MM.1S (cell line): ENCODE measurements around the gene PCDHA1.

ENCODE experiments used
- DNase-seq: peaks from one replicate; pipeline ENCODE4 v3.0.0-alpha.2; 2015
- H2AFZ ChIP-seq: fragments of 300-600 bp; sonication (generic); 2 replicates; pipeline ENCODE4 v1.6.0; 2016; ENCODE audit warnings: antibody characterized with exemption, low read length
- H3F3A ChIP-seq: fragments of 300-600 bp; sonication (generic); 2 replicates; pipeline ENCODE4 v1.6.1; 2016; ENCODE audit warnings: mild to moderate bottlenecking, antibody characterized with exemption, low read length, moderate library complexity, mixed read lengths; ENCODE audit not compliant: insufficient read depth
- H3K27ac ChIP-seq: fragments of 300-600 bp; sonication (generic); 2 replicates; pipeline ENCODE4 v1.5.1; 2016; ENCODE audit warnings: mild to moderate bottlenecking, low read length
- H3K27me3 ChIP-seq: fragments of 300-600 bp; sonication (generic); replicated peaks from 2 replicates; pipeline ENCODE4 v1.6.0; 2016; ENCODE audit warnings: low read length; ENCODE audit not compliant: insufficient read depth
- H3K36me3 ChIP-seq: fragments of 300-600 bp; sonication (generic); replicated peaks from 2 replicates; pipeline ENCODE4 v1.6.1; 2016; ENCODE audit warnings: mild to moderate bottlenecking, low read length, mixed read lengths; ENCODE audit not compliant: insufficient read depth
- H3K4me1 ChIP-seq: fragments of 300-600 bp; sonication (generic); 2 replicates; pipeline ENCODE4 v1.6.1; 2016; ENCODE audit warnings: low read length, mixed read lengths
- H3K4me2 ChIP-seq: fragments of 300-600 bp; sonication (generic); 2 replicates; pipeline ENCODE4 v1.6.0; 2016; ENCODE audit warnings: low read depth, low read length
- H3K4me3 ChIP-seq: fragments of 300-600 bp; sonication (generic); 2 replicates; pipeline ENCODE4 v1.5.1; 2016; ENCODE audit warnings: low read length, mixed read lengths
- H3K79me2 ChIP-seq: fragments of 300-600 bp; sonication (generic); 2 replicates; pipeline ENCODE4 v1.6.1; 2016; ENCODE audit warnings: mixed run types, low read length, mixed read lengths
- H3K9ac ChIP-seq: fragments of 300-600 bp; sonication (generic); 2 replicates; pipeline ENCODE4 v1.6.1; 2016; ENCODE audit warnings: low read length, mixed read lengths
- H3K9me2 ChIP-seq: fragments of 300-600 bp; sonication (generic); replicated peaks from 2 replicates; pipeline ENCODE4 v1.6.1; 2016; ENCODE audit warnings: mild to moderate bottlenecking, low read length, mixed read lengths; ENCODE audit not compliant: insufficient read depth
- H3K9me3 ChIP-seq: fragments of 300-600 bp; sonication (generic); replicated peaks from 2 replicates; pipeline ENCODE4 v1.6.1; 2016; ENCODE audit warnings: mild to moderate bottlenecking, low read length, mixed read lengths; ENCODE audit not compliant: insufficient read depth
- H4K20me1 ChIP-seq: fragments of 300-600 bp; sonication (generic); 2 replicates; pipeline ENCODE4 v1.6.1; 2016; ENCODE audit warnings: mild to moderate bottlenecking, low read length, moderate library complexity, mixed read lengths; ENCODE audit not compliant: insufficient read depth
- EZH2 ChIP-seq: fragments of 300-600 bp; sonication (generic); optimal IDR thresholded peaks from 2 replicates; pipeline ENCODE3; 2017; ENCODE audit warnings: low read depth, mild to moderate bottlenecking, antibody characterized with exemption, low read length, mixed read lengths
- EZH2phosphoT487 ChIP-seq: fragments of 300-600 bp; sonication (generic); IDR thresholded peaks from 2 replicates; pipeline ENCODE4 v1.6.1; 2018; ENCODE audit warnings: antibody characterized with exemption, low read length
- TF ChIP-seq, protein P1 (sequence below): fragments of 300-600 bp; sonication (generic); IDR thresholded peaks from 2 replicates; pipeline ENCODE4 v1.5.1; 2016; ENCODE audit warnings: antibody characterized with exemption, low read length, mixed read lengths

Gene PCDHA1

DNA sequence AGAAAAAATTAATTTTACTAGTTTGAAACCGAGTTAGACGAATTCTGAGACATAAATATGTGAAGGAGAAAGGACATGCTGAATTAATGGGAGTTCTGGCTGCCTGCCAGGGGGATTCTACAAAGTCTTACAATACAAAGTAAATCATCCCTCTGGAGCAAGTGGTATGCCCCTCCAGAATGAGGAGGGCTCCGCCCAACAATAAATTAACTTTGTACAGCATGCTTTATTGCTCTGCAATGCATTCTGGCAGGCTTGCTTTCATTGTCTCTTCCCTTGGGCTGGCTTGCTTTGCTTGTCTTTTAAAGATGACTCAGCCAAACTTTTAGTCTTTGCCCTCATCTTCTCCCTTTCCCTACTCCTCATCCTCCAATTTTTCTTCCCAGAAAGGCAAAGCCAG, 253.6 kb downstream of the PCDHA1 start:
- no peaks in the 10 kb centered on the region for H3F3A ChIP-seq
- TF ChIP-seq, protein P1, sequence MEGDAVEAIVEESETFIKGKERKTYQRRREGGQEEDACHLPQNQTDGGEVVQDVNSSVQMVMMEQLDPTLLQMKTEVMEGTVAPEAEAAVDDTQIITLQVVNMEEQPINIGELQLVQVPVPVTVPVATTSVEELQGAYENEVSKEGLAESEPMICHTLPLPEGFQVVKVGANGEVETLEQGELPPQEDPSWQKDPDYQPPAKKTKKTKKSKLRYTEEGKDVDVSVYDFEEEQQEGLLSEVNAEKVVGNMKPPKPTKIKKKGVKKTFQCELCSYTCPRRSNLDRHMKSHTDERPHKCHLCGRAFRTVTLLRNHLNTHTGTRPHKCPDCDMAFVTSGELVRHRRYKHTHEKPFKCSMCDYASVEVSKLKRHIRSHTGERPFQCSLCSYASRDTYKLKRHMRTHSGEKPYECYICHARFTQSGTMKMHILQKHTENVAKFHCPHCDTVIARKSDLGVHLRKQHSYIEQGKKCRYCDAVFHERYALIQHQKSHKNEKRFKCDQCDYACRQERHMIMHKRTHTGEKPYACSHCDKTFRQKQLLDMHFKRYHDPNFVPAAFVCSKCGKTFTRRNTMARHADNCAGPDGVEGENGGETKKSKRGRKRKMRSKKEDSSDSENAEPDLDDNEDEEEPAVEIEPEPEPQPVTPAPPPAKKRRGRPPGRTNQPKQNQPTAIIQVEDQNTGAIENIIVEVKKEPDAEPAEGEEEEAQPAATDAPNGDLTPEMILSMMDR, result no peak
- TF ChIP-seq EZH2phosphoT487 (no peak), EZH2 (no peak)
- H2AFZ ChIP-seq, result no peak overlapping the region
- no peaks in the 10 kb centered on the region for H3K79me2 ChIP-seq
- DNase-seq, result no peak
- no peaks in the 10 kb centered on the region for H3K36me3 ChIP-seq
- no peak overlapping the region for H3K4me3 ChIP-seq
- no peaks in the 10 kb centered on the region for H3K4me1 ChIP-seq
- H3K9me2 ChIP-seq, result no peaks in the 10 kb centered on the region
- H3K27ac ChIP-seq, result no peak overlapping the region
- no peak overlapping the region for H3K9ac ChIP-seq
- H3K4me2 ChIP-seq, result no peak overlapping the region
- no peaks in the 10 kb centered on the region for H3K9me3 ChIP-seq
- H4K20me1 ChIP-seq, result no peaks in the 10 kb centered on the region
- H3K27me3 ChIP-seq, result no peaks in the 10 kb centered on the region

DNA sequence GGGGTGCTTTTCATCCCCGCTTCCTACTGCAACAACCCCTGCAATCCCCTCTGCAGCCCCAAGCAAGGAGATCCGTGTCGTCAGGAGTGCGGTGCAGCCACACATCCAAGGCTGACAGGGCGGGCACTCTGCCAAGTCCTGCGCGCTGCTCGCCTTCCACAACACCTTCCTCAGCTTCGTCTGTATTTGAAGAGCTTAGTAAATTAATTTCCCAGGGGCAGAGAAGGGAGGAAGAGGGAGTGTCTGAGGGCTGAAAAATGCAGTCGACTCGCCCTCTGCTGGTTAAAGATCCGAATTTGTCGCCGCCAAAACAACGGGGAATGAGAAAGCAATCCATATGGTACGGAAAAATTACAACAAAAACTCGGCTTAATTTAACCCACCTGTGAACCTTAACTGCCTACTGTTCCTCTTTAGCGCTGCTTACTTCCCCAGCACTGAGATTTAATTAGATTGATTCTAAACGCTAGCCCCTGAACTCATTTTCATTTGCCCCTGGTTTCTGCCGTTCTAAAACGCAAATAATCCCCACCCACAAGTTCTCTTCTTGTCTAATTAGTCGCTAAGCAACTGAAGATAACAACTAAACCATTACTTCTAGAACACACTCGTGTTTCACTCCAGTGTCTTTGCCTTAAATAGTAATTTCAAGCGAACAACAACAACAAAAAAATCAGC, 254.3 kb downstream of the PCDHA1 start:
- H2AFZ ChIP-seq, result peak overlapping the region; percentile 59
- peak overlapping the region; percentile 38 for H3K4me2 ChIP-seq
- H4K20me1 ChIP-seq, result no peaks in the 10 kb centered on the region
- peak overlapping the region; percentile 55; the same call in 1 of the 2 replicates for H3K27ac ChIP-seq
- no peaks in the 10 kb centered on the region for H3F3A ChIP-seq
- no peaks in the 10 kb centered on the region for H3K79me2 ChIP-seq
- peak overlapping the region; percentile 65 for H3K4me3 ChIP-seq
- no peaks in the 10 kb centered on the region for H3K9me3 ChIP-seq
- no peaks in the 10 kb centered on the region for H3K4me1 ChIP-seq
- TF ChIP-seq, protein P1, result peak; percentile 49
- TF ChIP-seq EZH2phosphoT487, result no peak
- TF ChIP-seq EZH2, result no peak
- no peaks in the 10 kb centered on the region for H3K9me2 ChIP-seq
- H3K27me3 ChIP-seq, result no peaks in the 10 kb centered on the region
- peak overlapping the region; percentile 67 for H3K9ac ChIP-seq
- peak; percentile 47 for DNase-seq
- H3K36me3 ChIP-seq, result no peaks in the 10 kb centered on the region

DNA sequence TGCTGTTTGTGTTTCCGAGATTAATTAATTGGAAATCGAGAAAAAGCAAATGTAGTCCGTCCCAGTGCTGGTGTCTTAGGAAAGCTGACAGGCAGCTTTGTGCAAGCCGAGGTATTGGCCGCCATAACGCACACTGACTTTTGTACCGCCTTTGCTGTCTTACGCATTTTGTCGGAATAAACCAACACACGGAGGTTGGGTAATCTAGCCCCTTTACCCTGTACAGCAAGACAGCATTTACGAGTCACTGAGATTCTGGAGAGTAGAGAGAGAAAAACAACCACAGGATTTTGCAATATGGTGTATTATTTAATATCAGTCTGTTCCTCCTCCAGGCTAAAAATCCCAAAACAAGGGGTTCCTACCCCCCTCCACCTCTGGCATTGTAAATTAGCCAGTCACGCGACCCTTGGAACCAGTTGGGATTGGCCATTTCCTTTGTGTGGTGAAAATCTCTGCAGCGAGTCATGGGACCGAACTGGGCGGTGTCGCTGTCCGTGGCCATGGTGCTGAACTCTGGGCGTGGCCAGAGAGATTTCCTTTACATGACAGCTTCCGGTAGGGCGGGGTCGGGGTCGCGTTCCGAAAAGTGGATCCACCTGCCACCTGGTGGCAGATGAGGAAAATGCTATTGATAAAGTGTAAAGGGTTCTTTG, 255.0 kb downstream of the PCDHA1 start:
- Histone ChIP-seq H3K4me2 (peak overlapping the region; percentile 38), H3F3A (no peaks in the 10 kb centered on the region), H3K36me3 (no peaks in the 10 kb centered on the region), H3K4me1 (no peaks in the 10 kb centered on the region), H3K79me2 (no peaks in the 10 kb centered on the region), H3K4me3 (peak overlapping the region; percentile 65), H3K9me2 (no peaks in the 10 kb centered on the region), H3K9ac (peak overlapping the region; percentile 67), H2AFZ (peak overlapping the region; percentile 59), H3K27ac (peak overlapping the region; percentile 55; the same call in 1 of the 2 replicates), H3K9me3 (no peaks in the 10 kb centered on the region), H3K27me3 (no peaks in the 10 kb centered on the region), H4K20me1 (no peaks in the 10 kb centered on the region)
- DNase-seq, result peak; percentile 96
- TF ChIP-seq, protein P1, result peak; percentile 71
- TF ChIP-seq EZH2phosphoT487, result no peak
- no peak for TF ChIP-seq EZH2
